Ramos (cell line): Measurements from ENCODE around the gene GLI1.
"Not testable (repeated sequence)": the region's sequence is repeated elsewhere in the genome, so short reads cannot be mapped to it uniquely, and the experiment has no call there.

Source experiments
- in situ Hi-C: fragments of 300-500 bp; cut with MboI; formaldehyde crosslinking; loops from one replicate; pipeline ENCODE4 v1.14.3; 2022; ENCODE audit warnings: low sequenced_read_pairs; ENCODE audit not compliant: unreplicated experiment

The GLI1 gene

DNA sequence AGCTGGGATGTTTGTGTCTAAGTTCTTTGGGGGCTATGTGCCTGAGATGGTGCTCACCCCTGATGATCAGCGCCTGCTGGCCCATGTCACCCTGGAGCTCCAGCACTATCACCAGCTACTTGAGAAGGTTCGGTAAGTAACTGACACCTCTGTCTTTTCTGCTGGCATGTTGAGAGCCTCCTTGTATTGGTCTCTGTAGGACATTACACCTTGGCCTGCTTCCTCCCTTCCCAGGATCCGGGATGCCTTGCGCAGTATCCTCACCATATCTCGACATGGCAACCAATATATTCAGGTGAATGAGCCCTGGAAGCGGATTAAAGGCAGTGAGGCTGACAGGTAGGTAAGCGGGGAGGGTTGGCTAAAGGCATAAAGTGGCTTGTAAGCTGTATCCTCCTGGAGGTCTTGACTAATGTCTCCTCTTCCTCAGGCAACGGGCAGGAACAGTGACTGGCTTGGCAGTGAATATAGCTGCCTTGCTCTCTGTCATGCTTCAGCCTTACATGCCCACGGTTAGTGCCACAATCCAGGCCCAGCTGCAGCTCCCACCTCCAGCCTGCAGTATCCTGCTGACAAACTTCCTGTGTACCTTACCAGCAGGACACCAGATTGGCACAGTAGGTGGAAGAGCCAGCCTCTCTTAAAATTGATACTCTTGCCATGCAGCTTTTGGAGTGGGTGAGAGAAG, 55.3 kb downstream of the GLI1 start:
- in situ Hi-C loops, result no loop called here

- in situ Hi-C loops, result no loop called here
Measured at GRCh38 chr12:57515408-57515933, 55.9 kb downstream of the GLI1 start.

GRCh38 chr12:57515934-57516541, 56.5 kb downstream of the GLI1 start:
- in situ Hi-C loops, result no loop called here

GRCh38 chr12:57516617-57517153, 57.1 kb downstream of the GLI1 start:
- in situ Hi-C loops, result no loop called here

GRCh38 chr12:57517187-57517586, 57.6 kb downstream of the GLI1 start:
- in situ Hi-C loops, result no loop called here

GRCh38 chr12:57517718-57518117, 58.1 kb downstream of the GLI1 start:
- in situ Hi-C loops, result not testable (repeated sequence)

GRCh38 chr12:57518176-57518919, 58.8 kb downstream of the GLI1 start:
- in situ Hi-C loops, result no loop called here

DNA sequence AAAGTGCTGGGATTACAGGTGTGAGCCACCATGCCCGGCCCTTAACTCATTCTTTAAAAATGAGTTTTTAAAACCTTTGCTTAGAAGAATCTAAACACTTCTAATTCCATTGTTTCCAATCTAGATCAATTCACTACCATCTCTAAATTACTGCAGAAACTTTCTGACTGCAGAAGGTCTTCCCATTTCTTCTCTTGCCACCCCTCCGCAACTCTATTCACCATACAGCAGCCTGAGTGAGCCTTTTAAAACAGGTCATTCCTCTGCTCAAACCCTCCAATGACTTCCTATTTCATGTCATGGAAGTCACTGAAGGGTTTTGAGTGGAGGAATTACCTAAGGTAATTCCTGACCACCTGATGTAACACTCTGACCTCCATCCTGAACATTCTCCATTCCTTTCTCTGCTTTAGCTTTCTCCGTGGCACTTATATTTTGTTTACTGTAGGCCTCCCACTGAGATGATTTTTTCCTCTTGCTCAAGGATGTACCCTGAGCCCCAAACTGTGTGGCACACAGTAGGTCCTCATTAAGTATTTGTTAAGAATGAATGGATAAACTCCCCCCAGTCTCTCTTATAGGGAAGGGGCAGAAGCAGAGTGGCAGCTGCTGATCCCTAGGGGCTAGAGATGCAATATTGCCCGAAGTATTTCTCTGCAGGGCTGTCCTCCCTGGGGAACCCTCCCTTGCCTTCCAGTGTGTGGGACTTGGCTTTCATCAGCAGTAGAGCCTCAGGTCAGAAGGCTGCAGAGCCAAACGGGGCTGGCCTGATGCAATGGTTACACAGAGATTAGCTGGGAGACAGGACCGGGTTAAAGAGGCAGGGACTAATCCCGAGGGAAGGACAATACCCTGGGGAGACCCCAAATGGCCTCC, 59.6 kb downstream of the GLI1 start:
- in situ Hi-C loops, result no loop called here

GRCh38 chr12:57519796-57520052, 60.1 kb downstream of the GLI1 start:
- in situ Hi-C loops, result no loop called here

- in situ Hi-C loops, result no loop called here
Measured at GRCh38 chr12:57520053-57520818, 60.7 kb downstream of the GLI1 start, which contains the start of gene DDIT3. Gene DDIT3 (minus strand): TSS chr12:57520514. CDS start chr12:57517406, 3,108 bp downstream.

DNA sequence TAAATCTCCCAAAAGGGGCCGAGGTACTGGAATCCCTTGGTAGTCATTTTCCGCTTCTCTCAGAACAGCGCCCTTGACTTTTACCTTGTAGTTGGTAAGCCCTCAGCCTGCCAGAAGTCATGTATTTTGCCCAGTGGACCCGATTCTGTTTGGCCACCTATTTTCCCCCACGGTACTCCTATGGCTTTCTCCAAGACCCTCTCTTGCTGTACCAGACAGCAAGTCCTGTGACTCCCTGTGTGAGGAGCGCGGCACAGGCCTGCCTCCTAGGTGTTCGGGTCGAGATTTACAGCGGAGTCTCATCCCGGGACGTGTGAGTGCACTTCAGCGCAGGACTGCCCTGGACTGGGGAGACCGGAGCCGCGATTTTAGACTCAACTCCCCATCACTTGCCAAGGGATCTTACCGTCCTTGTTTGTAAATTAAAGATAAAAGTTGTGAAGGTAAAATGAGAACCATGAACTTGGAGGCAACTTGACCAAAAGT, 62.0 kb downstream of the GLI1 start:
- in situ Hi-C loops, result no loop called here
